ENCODE data around the gene WWC2.
"Not testable (repeated sequence)": the region's sequence is repeated elsewhere in the genome, so short reads cannot be mapped to it uniquely, and the experiment has no call there.

The WWC2 gene

DNA sequence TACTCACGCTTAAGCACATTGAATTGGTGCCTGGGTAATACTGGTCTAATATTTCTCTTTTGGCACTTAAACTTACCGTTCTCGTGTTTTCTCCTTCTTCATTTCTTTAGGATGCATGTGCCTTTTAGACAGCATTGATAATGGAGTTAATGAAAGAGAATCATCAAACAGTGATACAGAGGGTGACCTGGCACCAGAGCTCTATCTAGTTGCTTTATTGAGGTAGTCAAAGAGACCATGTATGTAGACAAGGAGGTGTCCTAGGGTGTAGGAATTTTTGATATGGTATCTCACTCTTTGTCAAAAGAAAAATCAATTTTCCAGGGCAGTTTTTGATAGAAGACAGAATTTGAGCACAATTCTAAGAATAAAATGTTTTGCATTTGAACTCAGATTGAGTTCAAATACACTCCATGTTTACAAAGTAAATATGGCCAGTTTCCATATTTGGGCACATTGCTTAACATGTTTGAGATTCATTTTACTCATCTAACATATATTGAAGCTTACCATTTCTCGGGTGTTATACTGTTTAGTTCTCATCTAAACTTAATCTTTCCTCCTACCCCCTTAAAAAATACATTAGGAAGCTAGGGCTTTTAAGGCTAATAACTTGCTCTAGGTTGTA, 92.0 kb downstream of the WWC2 start:
- DNase-seq (ENCODE audit: low read depth, low spot score) = no peak
- Histone ChIP-seq H3K9ac (ENCODE audit: insufficient read length) (no peak overlapping the region), H3K4me3 (no peak overlapping the region), H3K36me3 (ENCODE audit: insufficient read depth, low read length) (no peaks in the 10 kb centered on the region; the same call in 1 of the 2 replicates), H3K27ac (no peak overlapping the region), H3K9me3 (ENCODE audit: low read depth, low read length) (no peaks in the 10 kb centered on the region)
- TF ChIP-seq POLR2AphosphoS5 (IDR thresholded peaks at IDR 0.05; ENCODE audit: borderline replicate concordance, low read depth, low read length) = no peak
- no peak for TF ChIP-seq EZH2 (IDR thresholded peaks at IDR 0.05)
- TF ChIP-seq FOXP2 (optimal IDR thresholded peaks at IDR 0.05; ENCODE audit: control extremely low read depth, extremely low read length, insufficient read depth) = no peak

DNA sequence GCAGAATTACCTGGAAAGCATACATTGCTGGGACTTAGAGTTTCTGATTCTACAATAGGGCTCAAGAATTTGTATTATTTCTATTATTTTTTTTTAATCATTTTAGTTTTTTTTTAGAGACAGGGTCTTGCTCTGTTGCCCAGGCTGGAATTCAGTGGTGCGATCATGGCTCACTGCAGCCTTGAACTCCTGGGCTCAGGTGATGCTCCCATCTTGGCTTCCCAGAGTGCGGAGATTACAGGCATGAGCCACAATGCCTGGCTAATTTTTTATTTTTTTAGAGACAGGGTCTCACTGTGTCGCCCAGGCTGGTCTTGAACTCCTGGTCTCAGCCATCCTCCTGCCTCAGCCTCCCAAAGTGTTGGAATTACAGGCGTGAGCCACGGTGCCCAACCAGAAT, 92.6 kb downstream of the WWC2 start:
- Histone ChIP-seq H3K27ac (no peak overlapping the region), H3K9ac (ENCODE audit: insufficient read length) (no peak overlapping the region), H3K9me3 (ENCODE audit: low read depth, low read length) (no peaks in the 10 kb centered on the region), H3K4me3 (no peak overlapping the region), H3K36me3 (ENCODE audit: insufficient read depth, low read length) (no peaks in the 10 kb centered on the region; the same call in 1 of the 2 replicates)
- DNase-seq (ENCODE audit: low read depth, low spot score) = no peak
- no peak for TF ChIP-seq POLR2AphosphoS5 (IDR thresholded peaks at IDR 0.05; ENCODE audit: borderline replicate concordance, low read depth, low read length)
- TF ChIP-seq EZH2 (IDR thresholded peaks at IDR 0.05) = no peak
- no peak for TF ChIP-seq FOXP2 (optimal IDR thresholded peaks at IDR 0.05; ENCODE audit: control extremely low read depth, extremely low read length, insufficient read depth)

DNA sequence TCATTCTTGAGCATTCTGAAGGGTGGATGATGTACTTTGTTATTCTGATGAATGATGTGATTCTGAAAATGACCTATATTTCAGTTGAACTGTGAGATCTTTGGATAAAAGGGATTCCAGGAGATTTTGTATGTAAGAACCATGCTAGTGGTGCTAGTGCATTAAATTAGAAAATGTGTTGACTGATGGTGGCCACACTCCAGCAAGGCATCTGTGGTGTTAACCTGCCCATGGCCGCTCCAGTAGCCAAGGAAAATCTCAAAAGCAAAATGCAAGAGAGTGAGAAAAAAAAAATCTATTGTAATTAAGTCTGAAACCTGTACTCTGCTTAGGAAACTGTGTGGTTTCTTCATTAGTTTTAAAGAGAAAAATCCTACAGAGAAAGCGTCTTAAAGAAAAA, 93.5 kb downstream of the WWC2 start:
- Histone ChIP-seq H3K9me3 (ENCODE audit: low read depth, low read length) (no peaks in the 10 kb centered on the region), H3K27ac (no peak overlapping the region), H3K36me3 (ENCODE audit: insufficient read depth, low read length) (no peaks in the 10 kb centered on the region; the same call in 1 of the 2 replicates), H3K9ac (ENCODE audit: insufficient read length) (no peak overlapping the region), H3K4me3 (no peak overlapping the region)
- no peak for TF ChIP-seq EZH2 (IDR thresholded peaks at IDR 0.05)
- TF ChIP-seq POLR2AphosphoS5 (IDR thresholded peaks at IDR 0.05; ENCODE audit: borderline replicate concordance, low read depth, low read length) = no peak
- no peak for TF ChIP-seq FOXP2 (optimal IDR thresholded peaks at IDR 0.05; ENCODE audit: control extremely low read depth, extremely low read length, insufficient read depth)
- DNase-seq (ENCODE audit: low read depth, low spot score) = no peak

DNA sequence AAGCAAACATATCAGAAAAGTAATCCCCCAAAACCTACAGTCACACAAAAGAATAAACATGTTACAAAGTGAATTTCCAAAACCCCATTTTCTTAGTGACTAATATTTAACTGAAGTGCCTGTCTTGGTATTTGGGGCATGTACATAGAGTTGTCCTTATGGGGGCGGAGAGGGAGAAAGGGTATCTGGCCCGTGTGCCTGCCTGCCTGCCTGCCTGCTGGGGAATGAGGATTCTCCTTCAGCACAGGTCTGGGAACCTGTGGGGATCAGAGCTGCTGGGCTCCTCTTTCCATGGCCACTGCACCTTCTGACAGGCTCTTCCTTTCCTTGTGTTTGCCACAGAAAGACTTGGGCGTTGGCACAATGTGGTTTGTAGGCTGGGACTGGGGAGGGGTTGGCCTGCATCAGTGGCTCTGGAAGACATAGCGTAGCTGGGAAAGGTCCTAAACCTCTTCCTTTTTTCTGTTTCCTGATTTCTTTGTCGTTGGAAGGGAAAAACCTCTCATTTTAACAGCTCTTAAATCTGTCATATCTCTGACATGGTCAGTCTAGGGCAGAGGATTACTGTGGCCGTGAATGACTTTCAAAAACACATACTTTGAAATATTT, 94.8 kb downstream of the WWC2 start:
- not testable (repeated sequence) for H3K4me3 ChIP-seq; H3K9ac ChIP-seq (ENCODE audit: insufficient read length); H3K36me3 ChIP-seq (ENCODE audit: insufficient read depth, low read length); DNase-seq (ENCODE audit: low read depth, low spot score); H3K9me3 ChIP-seq (ENCODE audit: low read depth, low read length); H3K27ac ChIP-seq

DNA sequence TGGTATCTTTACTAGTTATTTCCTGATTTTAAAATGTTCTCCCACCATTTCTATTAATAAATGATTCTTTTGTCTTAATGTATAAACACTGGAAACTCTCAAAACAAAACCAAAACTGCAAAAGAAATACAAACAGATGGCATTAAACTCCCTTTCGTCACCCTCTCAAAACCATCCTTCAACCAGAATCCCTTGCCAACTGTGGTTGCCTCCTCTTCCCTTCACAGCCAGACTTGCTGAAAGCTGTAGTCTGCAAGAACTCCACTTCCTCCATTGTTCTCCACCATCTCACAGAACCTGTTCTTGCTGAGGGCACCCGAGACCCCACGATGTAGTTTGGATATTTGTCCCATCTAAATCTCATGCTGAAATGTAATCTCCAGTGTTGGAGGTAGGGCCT, 96.5 kb downstream of the WWC2 start:
- no peaks in the 10 kb centered on the region; the same call in 1 of the 2 replicates for H3K36me3 ChIP-seq (ENCODE audit: insufficient read depth, low read length)
- H3K27ac ChIP-seq = no peak overlapping the region
- DNase-seq (ENCODE audit: low read depth, low spot score) = no peak
- no peak overlapping the region for H3K9ac ChIP-seq (ENCODE audit: insufficient read length)
- no peak overlapping the region for H3K4me3 ChIP-seq
- no peaks in the 10 kb centered on the region for H3K9me3 ChIP-seq (ENCODE audit: low read depth, low read length)
- TF ChIP-seq POLR2AphosphoS5 (IDR thresholded peaks at IDR 0.05; ENCODE audit: borderline replicate concordance, low read depth, low read length) (no peak), FOXP2 (optimal IDR thresholded peaks at IDR 0.05; ENCODE audit: control extremely low read depth, extremely low read length, insufficient read depth) (no peak), EZH2 (IDR thresholded peaks at IDR 0.05) (no peak)

DNA sequence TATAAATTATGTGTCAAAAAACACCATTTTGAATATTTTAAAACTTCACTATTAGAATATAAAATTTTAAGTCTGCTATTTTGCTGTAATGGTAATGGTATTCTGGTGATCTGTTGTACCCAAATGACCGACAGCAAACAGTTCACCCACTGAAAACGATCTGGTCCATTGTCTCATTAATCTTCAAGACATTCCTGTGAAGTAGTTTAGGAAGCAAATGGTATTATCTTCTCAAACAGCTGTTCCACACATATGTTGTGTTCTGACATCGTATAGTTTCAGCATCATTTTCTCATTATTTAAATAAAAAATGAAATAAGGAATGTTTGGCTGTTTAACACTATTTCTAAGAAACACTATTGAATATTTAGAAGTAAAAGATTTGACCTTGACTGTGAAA, 98.1 kb downstream of the WWC2 start:
- no peaks in the 10 kb centered on the region for H3K9me3 ChIP-seq (ENCODE audit: low read depth, low read length)
- H3K4me3 ChIP-seq = no peak overlapping the region
- TF ChIP-seq EZH2 (IDR thresholded peaks at IDR 0.05) (no peak), POLR2AphosphoS5 (IDR thresholded peaks at IDR 0.05; ENCODE audit: borderline replicate concordance, low read depth, low read length) (no peak), FOXP2 (optimal IDR thresholded peaks at IDR 0.05; ENCODE audit: control extremely low read depth, extremely low read length, insufficient read depth) (no peak)
- no peak overlapping the region for H3K9ac ChIP-seq (ENCODE audit: insufficient read length)
- H3K36me3 ChIP-seq (ENCODE audit: insufficient read depth, low read length) = no peaks in the 10 kb centered on the region; the same call in 1 of the 2 replicates
- no peak for DNase-seq (ENCODE audit: low read depth, low spot score)
- H3K27ac ChIP-seq = no peak overlapping the region

DNA sequence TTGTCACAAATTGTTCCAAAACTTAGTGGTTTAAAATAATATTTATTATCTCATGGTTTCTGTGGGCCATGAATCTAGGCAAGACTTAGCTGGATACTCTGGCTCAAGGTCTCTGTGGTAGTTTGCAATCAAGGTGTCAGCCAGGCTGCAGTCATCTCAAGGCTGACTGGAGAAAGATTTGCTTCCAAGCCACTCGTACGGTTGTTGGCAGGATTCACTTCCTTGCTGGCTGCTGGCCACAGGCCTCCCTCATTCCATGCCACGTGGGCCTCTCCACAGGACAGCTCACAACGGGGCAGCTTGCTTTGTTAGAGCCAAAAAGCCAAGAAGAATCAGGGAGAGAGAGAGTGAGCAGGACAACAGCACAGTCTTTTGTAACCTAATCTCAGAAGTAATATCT, 101.4 kb downstream of the WWC2 start:
- no peak for DNase-seq (ENCODE audit: low read depth, low spot score)

DNA sequence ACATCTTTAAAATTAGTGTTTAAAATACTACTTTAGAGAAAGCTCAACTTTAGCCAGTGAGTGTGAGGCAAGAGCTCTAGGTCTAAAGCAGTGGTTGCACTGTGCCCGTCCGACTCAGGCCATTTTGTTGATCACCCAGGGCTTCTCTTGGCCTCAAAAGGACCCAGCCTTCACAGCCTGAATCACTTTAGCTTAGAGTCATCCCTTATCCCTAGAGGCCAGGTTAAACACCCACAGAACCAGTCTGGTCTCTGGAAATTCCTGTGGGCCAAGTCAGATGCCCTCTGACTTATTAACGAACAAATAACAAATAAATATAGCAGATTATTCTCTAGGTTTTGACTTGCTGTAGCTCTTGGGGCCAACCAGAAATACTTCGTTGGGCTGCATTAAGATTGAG, 102.3 kb downstream of the WWC2 start:
- peaks cover 7% of the 10 kb centered on the region; the same call in 1 of the 2 replicates for H3K36me3 ChIP-seq (ENCODE audit: insufficient read depth, low read length)
- no peak overlapping the region for H3K4me3 ChIP-seq
- H3K27ac ChIP-seq = no peak overlapping the region
- H3K9ac ChIP-seq (ENCODE audit: insufficient read length) = no peak overlapping the region
- no peak for TF ChIP-seq POLR2AphosphoS5 (IDR thresholded peaks at IDR 0.05; ENCODE audit: borderline replicate concordance, low read depth, low read length)
- TF ChIP-seq FOXP2 (optimal IDR thresholded peaks at IDR 0.05; ENCODE audit: control extremely low read depth, extremely low read length, insufficient read depth) = no peak
- no peak for TF ChIP-seq EZH2 (IDR thresholded peaks at IDR 0.05)
- no peaks in the 10 kb centered on the region for H3K9me3 ChIP-seq (ENCODE audit: low read depth, low read length)
- DNase-seq (ENCODE audit: low read depth, low spot score) = no peak

More for the DNA sequence above, 101.4 kb downstream of the WWC2 start:
- H3K27ac ChIP-seq = no peak overlapping the region
- H3K9ac ChIP-seq (ENCODE audit: insufficient read length) = no peak overlapping the region
- no peak overlapping the region for H3K4me3 ChIP-seq
- H3K9me3 ChIP-seq (ENCODE audit: low read depth, low read length) = no peaks in the 10 kb centered on the region
- peaks cover 7% of the 10 kb centered on the region; the same call in 1 of the 2 replicates for H3K36me3 ChIP-seq (ENCODE audit: insufficient read depth, low read length)
- TF ChIP-seq FOXP2 (optimal IDR thresholded peaks at IDR 0.05; ENCODE audit: control extremely low read depth, extremely low read length, insufficient read depth) (no peak), POLR2AphosphoS5 (IDR thresholded peaks at IDR 0.05; ENCODE audit: borderline replicate concordance, low read depth, low read length) (no peak), EZH2 (IDR thresholded peaks at IDR 0.05) (no peak)

DNA sequence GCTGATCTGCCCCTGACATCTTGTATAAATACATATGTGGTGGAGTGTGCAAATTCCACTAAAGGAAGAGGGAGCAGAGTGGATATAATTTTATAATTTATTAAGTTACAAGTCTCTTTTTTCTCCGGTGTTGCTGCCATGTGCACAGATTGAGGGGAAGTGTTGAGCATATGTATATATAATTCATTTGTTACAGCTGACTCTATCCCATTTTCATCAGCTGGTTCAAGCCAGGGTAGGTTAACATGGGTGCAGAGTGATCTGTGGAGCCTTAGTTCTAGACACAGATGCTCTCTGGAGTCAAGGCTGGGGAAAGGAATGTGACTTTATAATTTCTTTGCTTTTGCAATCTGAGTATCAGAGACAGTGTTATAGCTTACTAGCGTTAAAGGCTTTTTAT, 103.5 kb downstream of the WWC2 start:
- no peak overlapping the region for H3K27ac ChIP-seq
- H3K9me3 ChIP-seq (ENCODE audit: low read depth, low read length) = no peaks in the 10 kb centered on the region
- no peak overlapping the region for H3K4me3 ChIP-seq
- DNase-seq (ENCODE audit: low read depth, low spot score) = no peak
- H3K9ac ChIP-seq (ENCODE audit: insufficient read length) = no peak overlapping the region
- TF ChIP-seq POLR2AphosphoS5 (IDR thresholded peaks at IDR 0.05; ENCODE audit: borderline replicate concordance, low read depth, low read length) = no peak
- no peak for TF ChIP-seq EZH2 (IDR thresholded peaks at IDR 0.05)
- no peak for TF ChIP-seq FOXP2 (optimal IDR thresholded peaks at IDR 0.05; ENCODE audit: control extremely low read depth, extremely low read length, insufficient read depth)
- H3K36me3 ChIP-seq (ENCODE audit: insufficient read depth, low read length) = peaks cover 7% of the 10 kb centered on the region; the same call in 1 of the 2 replicates
